HEK293 (cell line): ENCODE measurements around the gene RCSD1.
A peak's percentile ranks its signal among the peaks of the same experiment; 100 is the strongest.

ENCODE experiments used
- CTCF ChIA-PET: fragments of 350-600 bp; formaldehyde crosslinking; extraction: SDS; loops from one replicate; lab custom pipeline; 2021; ENCODE audit warnings: antibody characterized with exemption; lab: Yijun Ruan, JAX
- POLR2A ChIA-PET: fragments of 300-600 bp; formaldehyde crosslinking; extraction: SDS; loops from one replicate; lab custom pipeline; 2020; ENCODE audit warnings: antibody characterized with exemption, inconsistent platforms; lab: Yijun Ruan, JAX
- H3K27ac ChIP-seq: fragments of 200-500 bp; sonication (Bioruptor generic); 2 replicates; pipeline ENCODE4 v1.5.1; 2014; ENCODE audit warnings: low read depth, low read length, control low read depth, inconsistent platforms; ENCODE audit errors: extremely low read depth
- H3K36me3 ChIP-seq, 2 experiments: fragments of 200-500 bp in 1 of 2; sonication (Bioruptor generic) in 1 of 2; 1 replicate in 1 of 2; 2 replicates in 1 of 2; pipeline ENCODE4 v1.5.1; 2014 to 2017; ENCODE audit warnings: inconsistent platforms in 2 of 2, low read length in 2 of 2; ENCODE audit not compliant: control insufficient read depth in 2 of 2, insufficient read depth in 1 of 2
- H3K4me1 ChIP-seq: fragments of 200-500 bp; sonication (Bioruptor generic); 2 replicates; pipeline ENCODE4 v1.5.1; 2014; ENCODE audit warnings: mild to moderate bottlenecking, low read length, inconsistent platforms; ENCODE audit not compliant: control insufficient read depth, insufficient read depth
- H3K4me3 ChIP-seq: 2 replicates; pipeline ENCODE4 v1.5.1; 2011; ENCODE audit warnings: low read depth, mild to moderate bottlenecking, control low read depth, low read length, moderate library complexity
- H3K9me3 ChIP-seq: fragments of 200-500 bp; sonication (Bioruptor generic); 2 replicates; pipeline ENCODE4 v1.5.1; 2014; ENCODE audit warnings: low read depth, low read length, inconsistent platforms; ENCODE audit not compliant: control insufficient read depth, insufficient read depth
- AEBP2 ChIP-seq: fragments of 450-650 bp; formaldehyde crosslinking; IDR thresholded peaks from 2 replicates; pipeline ENCODE4 v1.5.1; 2016; ENCODE audit warnings: missing biosample characterization, missing genetic modification characterization, borderline replicate concordance
- GLIS1 ChIP-seq: fragments of 450-650 bp; formaldehyde crosslinking; IDR thresholded peaks from 2 replicates; pipeline ENCODE4 v1.5.1; 2016; ENCODE audit warnings: missing biosample characterization, missing genetic modification characterization
- KLF1 ChIP-seq: fragments of 450-650 bp; formaldehyde crosslinking; IDR thresholded peaks from 2 replicates; pipeline ENCODE4 v1.5.1; 2016; ENCODE audit warnings: missing biosample characterization, missing genetic modification characterization
- MYNN ChIP-seq: fragments of 450-650 bp; formaldehyde crosslinking; IDR thresholded peaks from 2 replicates; pipeline ENCODE4 v1.5.1; 2016; ENCODE audit warnings: missing biosample characterization, missing genetic modification characterization, borderline replicate concordance
- PRDM4 ChIP-seq: fragments of 450-650 bp; formaldehyde crosslinking; IDR thresholded peaks from 2 replicates; pipeline ENCODE4 v1.5.1; 2017; ENCODE audit warnings: missing biosample characterization, missing genetic modification characterization
- SALL2 ChIP-seq: fragments of 450-650 bp; formaldehyde crosslinking; IDR thresholded peaks from 2 replicates; pipeline ENCODE4 v1.5.0; 2017; ENCODE audit warnings: missing biosample characterization, mild to moderate bottlenecking, missing genetic modification characterization, borderline replicate concordance
- ZBTB17 ChIP-seq: fragments of 450-650 bp; formaldehyde crosslinking; IDR thresholded peaks from 2 replicates; pipeline ENCODE4 v1.5.1; 2016; ENCODE audit warnings: missing biosample characterization, missing genetic modification characterization
- ZNF114 ChIP-seq: fragments of 450-650 bp; formaldehyde crosslinking; IDR thresholded peaks from 2 replicates; pipeline ENCODE4 v1.5.0; 2017; ENCODE audit warnings: missing biosample characterization, missing genetic modification characterization
- ZNF138 ChIP-seq: fragments of 450-650 bp; formaldehyde crosslinking; IDR thresholded peaks from 2 replicates; pipeline ENCODE4 v1.5.1; 2016; ENCODE audit warnings: missing biosample characterization, missing genetic modification characterization, borderline replicate concordance
- ZNF26 ChIP-seq: fragments of 450-650 bp; formaldehyde crosslinking; IDR thresholded peaks from 2 replicates; pipeline ENCODE4 v1.5.1; 2016; ENCODE audit warnings: missing biosample characterization, missing genetic modification characterization
- ZNF529 ChIP-seq: fragments of 450-650 bp; formaldehyde crosslinking; IDR thresholded peaks from 2 replicates; pipeline ENCODE4 v1.5.1; 2017; ENCODE audit warnings: missing genetic modification characterization, missing biosample characterization; ENCODE audit not compliant: insufficient replicate concordance
- ZNF677 ChIP-seq: fragments of 450-650 bp; IDR thresholded peaks from 2 replicates; pipeline ENCODE4 v1.5.0; 2018; ENCODE audit warnings: missing biosample characterization, mild to moderate bottlenecking, missing genetic modification characterization, moderate library complexity
- ZNF701 ChIP-seq: fragments of 450-650 bp; formaldehyde crosslinking; IDR thresholded peaks from 2 replicates; pipeline ENCODE4 v1.5.1; 2016; ENCODE audit warnings: missing biosample characterization, missing genetic modification characterization
- ZNF791 ChIP-seq: fragments of 450-650 bp; formaldehyde crosslinking; IDR thresholded peaks from 2 replicates; pipeline ENCODE4 v1.5.1; 2016; ENCODE audit warnings: missing biosample characterization, missing genetic modification characterization

RCSD1 gene

GRCh38 chr1:167675440-167675839, 45.4 kb downstream of the RCSD1 start (continued):
- no peak for TF ChIP-seq PRDM4 (tag by site-specific recombination)
- no peak for TF ChIP-seq ZNF701 (tag by site-specific recombination)
- TF ChIP-seq AEBP2: no peak
- TF ChIP-seq ZNF677: no peak
- no peak for TF ChIP-seq SALL2 (tag by site-specific recombination)
- TF ChIP-seq MYNN (tag by site-specific recombination): no peak
- no peak for TF ChIP-seq ZNF114 (tag by site-specific recombination)
- no peak for TF ChIP-seq ZNF26 (tag by site-specific recombination)
- no peak for TF ChIP-seq ZNF138 (tag by site-specific recombination)
- TF ChIP-seq ZNF791: no peak

DNA sequence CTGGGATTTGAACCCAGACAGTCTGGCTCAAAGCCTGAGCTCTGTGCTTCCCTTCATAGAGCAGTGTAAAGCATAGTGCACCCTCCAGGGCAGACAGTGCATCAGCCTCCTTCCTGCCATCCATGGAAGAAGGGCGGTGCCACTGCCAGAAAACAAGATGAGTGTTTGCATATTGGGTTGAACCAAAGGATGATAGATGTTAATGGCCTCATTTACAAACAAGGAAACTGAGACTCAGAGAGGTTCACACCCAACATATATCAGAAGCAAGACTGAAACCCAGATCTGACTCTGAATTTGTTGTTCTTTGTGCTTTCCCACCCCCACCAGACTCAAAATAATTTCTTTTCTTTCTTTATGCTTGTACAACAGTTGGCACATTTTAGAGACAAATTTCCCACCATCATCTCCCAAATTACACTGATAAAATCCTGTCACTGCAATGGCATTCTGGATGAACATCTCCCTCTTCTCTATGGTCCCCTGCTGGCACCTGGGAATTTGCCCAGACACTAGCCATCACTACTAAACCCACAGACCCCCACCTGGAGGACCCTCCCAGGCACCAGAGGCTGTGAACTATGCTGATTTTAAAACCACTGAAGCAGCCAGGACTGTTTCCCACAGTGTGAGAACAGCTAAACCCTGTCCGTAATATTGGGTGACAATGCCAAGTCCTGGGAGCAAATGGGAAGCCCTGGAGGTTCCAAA, 46.3 kb downstream of the RCSD1 start:
- Histone ChIP-seq H3K36me3 (no peaks in the 10 kb centered on the region), H3K27ac (no peak overlapping the region), H3K4me1 (0 out of 2 replicates have a peak, but pooled peaks cover 3% of the 10 kb centered on the region), H3K9me3 (no peaks in the 10 kb centered on the region), H3K4me3 (no peak overlapping the region)
- POLR2A ChIA-PET: no interaction called here
- CTCF ChIA-PET: interaction anchor here (3.7 kb wide), 1 partner anchor 11 kb away, joined by 21 read pairs; no protein-coding TSS in a partner anchor
- peak; percentile 75 for TF ChIP-seq KLF1 (tag by site-specific recombination)
- no peak for TF ChIP-seq ZBTB17 (tag by site-specific recombination)

GRCh38 chr1:167676916-167677848, 47.1 kb downstream of the RCSD1 start:
- Histone ChIP-seq H3K4me3 (no peak overlapping the region), H3K9me3 (no peaks in the 10 kb centered on the region), H3K36me3 (no peaks in the 10 kb centered on the region), H3K4me1 (0 out of 2 replicates have a peak, but pooled peaks cover 3% of the 10 kb centered on the region), H3K27ac (no peak overlapping the region)
- TF ChIP-seq ZNF529 (tag by site-specific recombination): no peak
- TF ChIP-seq GLIS1: peak; percentile 71
- ChIA-PET CTCF (interaction anchor here (1.8 kb wide), 1 partner anchor 11 kb away, joined by 10 read pairs; no protein-coding TSS in a partner anchor), POLR2A (no interaction called here)
